ENCODE results near the gene CHRNA7.

CHRNA7 gene

GRCh38 chr15:32089851-32090359 lies 59.6 kb downstream of the CHRNA7 start:
- no peak for DNase-seq

DNA sequence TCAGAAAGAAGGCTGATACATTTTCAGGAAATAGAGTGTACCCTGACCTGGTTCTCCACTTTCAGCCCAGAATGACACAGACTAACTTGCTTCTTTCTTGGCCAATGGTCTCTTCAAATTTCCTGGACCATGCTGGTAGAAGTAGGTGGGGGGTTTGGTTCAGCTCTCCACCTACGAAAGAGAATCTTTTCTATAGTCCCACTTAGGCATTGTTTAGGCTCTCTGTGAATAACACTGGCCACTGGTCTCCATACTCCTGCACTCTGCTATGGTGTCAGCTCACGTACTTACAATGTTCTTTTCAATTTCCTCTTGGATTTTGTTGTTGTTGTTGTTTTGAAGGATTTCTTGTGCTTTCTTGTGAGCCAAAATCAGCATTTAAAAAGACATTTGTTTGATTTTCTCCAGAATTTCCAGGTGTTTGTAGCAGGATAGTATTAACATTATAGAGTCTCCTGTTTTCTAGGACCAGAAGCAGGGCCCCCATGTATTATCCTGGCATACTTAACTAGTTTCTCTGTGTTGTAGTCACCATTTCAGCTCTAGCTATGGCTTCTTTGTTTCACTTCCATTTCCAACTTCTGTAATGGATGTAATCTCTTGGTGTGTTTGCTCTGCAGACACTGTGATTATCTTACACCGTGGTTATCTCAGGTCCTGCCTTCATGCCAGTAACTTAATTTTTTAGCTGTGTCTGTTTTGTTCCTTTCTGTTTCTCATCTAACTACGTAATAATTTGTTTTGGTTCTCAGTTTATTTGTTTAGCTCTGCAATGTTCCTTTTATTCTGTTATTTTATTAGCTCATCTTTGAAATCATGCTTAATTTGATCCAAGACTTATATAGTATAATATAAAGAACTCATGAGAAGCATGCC lies 61.4 kb downstream of the CHRNA7 start:
- no peak for DNase-seq

DNA sequence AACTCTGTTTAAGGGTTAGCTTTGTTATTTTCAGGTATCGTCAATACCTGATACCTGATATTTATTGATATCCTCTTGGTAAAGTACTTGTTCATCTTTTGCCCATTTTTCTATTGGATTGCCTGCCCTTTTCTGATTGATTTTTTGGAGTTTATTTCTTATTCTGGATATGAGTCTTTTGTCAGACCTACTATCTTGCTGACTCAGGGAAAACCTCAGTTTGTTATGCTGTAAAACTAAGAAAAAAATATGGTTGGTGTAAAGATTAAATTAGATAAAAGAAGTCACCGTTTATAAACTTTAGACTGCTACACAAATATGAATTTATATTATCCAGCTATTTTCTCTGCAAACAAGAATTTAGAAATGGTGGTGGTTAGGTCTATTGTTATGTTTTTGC lies 65.9 kb downstream of the CHRNA7 start:
- DNase-seq: no peak

GRCh38 chr15:32096916-32097617 lies 66.8 kb downstream of the CHRNA7 start:
- no peak for DNase-seq

DNA sequence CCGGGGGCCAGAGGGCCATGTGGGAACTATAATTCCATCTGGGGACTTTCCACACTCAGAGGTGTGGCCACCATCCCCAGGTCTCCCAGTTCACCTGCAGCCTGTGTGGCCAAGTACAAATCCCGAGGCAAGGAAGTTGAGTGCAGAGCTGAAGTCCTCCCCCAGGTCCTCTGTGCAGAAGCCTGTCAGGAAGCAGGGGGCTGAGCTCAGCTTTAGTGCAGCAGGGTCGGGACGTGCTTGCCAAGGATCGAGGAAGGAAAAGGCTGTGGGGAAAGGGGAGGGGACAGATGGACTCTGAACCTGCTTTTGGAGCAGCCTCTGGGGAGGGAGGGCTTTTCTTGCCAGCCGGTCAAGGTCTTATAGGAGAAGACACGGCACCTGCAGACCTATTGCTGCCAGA lies 67.7 kb downstream of the CHRNA7 start:
- DNase-seq: no peak

DNA sequence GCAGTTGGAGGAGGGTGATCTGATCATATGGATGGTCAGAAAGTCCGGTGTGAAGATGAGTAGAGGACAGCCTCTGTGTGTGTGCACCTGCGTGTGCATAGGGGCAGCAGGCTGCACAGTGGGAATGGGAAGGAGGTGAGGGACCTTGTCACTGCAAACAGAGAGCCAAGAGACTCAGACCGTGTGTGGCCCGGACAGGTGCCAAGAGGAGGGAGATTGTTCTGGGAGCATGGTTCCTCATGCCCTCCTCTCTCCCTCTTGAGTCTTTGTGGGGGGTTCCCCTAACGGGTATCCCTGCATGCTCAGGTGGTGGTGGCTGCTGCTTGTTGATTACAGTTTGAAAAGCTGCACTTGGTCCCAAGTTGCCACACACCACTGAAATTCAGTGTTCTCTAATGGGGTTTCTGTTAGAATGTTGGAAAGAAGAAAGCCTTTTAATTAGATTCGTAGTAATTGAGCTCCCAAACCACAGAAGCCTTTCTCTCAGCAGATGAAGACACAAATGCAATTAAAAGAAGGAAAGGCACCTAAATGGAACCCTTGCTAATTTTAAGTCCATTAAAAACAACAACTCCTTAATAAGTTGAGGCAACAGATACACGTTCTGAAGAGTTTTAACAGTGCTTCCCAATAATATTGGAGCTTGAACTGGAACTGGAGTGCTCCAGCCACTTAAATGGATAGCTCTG lies 68.9 kb downstream of the CHRNA7 start:
- DNase-seq: no peak

GRCh38 chr15:32099956-32100684 lies 69.8 kb downstream of the CHRNA7 start:
- DNase-seq: no peak

DNA sequence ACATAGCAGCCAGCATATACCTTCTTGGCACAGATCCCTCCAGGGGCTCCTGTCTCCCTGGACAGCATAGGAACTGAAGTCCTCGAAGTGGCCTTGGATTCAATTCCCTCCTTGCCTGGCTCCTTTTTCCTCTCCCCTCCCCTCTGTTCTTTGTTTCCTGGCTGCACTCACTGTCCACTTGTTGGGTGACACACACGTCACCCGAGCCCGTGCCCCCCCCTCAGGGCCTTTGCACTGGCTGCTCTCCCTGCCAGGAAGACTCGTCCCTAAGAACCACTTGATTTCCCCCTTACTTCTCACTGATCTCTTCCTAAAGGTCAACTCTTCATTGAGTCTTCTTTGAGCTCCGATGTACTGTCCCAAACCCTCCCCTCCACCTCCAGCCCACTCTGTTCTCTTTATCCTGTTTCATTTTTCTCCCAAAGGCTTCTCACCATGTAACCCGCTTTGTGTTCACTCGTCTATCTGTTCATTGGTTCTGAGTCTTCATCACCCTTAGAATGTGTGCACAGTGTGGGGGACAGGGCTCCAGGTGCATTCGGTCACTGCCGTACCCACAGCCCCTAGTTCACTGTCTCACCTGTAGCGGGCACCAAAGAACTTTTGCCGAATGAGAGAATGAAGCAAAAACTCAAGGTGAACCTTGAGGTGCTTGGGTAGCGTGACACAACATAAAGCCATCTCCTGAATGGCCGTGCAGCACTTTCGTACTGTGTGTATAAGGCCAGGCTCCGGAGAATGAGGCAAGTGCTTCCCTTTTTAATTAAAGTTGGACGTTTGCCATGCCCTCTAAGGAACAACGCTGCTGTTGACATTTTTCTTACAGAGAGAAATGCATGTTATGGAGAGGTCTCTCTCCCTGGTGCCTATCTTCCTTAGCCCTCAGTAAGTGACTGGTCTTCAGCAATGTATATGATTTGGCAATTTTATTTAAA lies 74.0 kb downstream of the CHRNA7 start:
- DNase-seq: no peak

DNA sequence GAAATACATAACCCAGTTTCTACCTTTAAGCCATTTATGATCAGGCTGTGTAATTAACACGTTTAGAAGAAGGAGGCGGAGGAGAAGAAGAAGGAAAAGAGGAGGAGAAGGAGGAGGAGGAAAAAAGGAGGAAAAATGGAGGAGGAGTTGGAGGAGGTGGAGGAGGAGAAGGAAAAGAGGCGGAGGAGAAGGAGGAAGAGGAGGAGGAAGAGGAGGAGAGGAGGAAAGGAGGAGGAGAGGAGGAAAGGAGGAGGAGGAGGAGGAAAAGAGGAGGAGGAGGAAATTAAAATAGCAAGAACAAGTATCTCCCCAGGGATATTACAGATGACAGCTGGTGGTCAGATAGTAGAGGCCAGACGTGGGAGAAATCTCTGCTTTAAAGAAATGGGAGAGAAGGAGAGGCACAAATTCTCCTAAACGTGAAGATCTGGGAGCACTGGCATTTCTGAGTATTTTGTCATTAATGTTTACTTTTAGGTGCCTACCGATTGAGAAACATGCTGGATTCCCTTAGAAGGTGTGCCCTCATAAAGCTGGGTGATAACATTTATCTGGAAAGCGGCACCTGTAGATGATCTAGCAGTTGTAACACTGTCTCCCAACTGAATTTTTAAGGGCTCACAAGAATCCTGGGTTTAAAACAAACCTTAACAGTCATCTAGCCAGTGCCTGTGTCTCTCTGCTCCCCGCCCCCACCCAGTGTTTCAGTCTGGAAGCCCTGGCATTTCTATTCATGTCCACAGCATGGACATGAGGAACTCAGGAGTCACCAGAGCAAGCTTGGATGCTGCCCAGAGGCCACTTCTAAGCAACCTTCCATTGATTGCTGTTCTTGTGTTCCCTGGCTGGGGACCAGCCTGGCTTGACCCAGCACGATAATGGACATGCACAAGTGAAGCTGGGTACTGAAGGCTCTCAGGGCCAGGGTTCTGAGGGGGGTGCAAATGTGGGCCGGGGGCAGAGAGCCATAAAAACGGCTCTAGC lies 75.2 kb downstream of the CHRNA7 start:
- DNase-seq: no peak

- peak in 1 of 5 experiments; percentile 40 for DNase-seq
Observed at GRCh38 chr15:32106401-32107381, 76.4 kb downstream of the CHRNA7 start.

DNA sequence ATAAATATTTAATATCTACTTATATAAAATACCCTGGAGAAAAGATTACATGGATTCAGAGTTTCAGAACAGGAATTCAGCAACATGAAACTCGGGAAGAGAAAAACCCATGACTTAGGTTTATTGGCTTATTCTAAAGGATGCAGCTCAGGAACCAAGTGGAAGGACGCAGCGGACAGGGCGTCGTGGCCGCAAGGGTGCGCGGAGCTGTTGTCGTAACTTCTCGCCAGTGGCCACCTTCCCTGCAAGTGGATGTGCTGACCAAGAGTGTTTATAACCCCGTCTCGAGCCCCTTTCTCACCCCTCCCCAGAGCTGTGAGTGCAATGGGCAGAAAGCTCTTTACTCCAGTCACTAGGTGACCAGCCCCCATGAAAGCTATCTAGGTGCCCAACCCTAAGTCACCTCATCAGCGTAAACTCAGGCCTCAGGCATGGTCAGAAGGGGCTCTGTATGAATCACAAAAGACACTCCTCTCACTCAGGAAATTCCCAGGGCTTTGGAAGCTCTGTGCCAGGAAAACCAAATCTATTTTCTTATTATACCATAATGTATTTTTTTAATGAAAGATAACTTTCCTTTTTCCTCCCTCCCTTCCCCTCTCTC lies 77.3 kb downstream of the CHRNA7 start:
- DNase-seq: no peak

DNA sequence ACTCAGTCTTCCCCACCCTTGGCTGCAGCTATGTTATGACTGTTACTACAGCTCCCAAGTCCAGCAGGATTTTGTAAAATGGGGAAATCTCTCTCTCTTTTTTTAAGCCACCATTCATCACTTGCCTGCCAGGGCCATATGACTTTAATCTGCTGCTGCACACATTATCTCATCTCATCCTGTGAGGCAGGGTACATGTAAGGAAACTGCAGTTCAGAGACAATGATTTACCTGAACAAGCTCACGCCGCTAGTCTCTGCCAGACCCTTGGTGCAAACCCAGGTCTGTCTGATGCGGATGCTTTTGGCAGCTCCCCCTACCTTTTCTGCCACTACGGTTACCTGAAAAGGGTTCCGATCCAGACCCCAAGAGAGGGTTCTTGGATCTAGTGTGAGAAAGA lies 78.3 kb downstream of the CHRNA7 start:
- no peak for DNase-seq

DNA sequence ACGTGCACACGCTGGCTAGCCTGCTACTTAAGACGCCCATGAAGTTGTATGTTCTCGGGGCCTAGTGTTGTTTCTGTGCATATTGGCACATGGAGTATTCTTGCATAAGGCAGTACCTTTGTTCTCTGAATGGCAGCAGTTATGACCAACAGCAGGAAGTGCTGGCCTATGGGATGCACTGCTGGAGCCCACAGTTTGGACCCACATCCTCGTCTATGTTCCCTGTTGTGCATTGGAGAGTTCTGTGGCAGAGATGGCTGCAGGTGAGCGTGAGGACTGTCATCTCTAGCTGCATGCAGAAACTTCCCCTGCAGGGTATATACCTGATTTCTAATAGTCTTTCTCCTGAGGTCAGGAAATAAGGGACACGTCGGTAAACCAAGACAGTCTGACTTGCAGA lies 81.8 kb downstream of the CHRNA7 start:
- DNase-seq: no peak

GRCh38 chr15:32113224-32113623 lies 82.9 kb downstream of the CHRNA7 start:
- no peak for DNase-seq

DNA sequence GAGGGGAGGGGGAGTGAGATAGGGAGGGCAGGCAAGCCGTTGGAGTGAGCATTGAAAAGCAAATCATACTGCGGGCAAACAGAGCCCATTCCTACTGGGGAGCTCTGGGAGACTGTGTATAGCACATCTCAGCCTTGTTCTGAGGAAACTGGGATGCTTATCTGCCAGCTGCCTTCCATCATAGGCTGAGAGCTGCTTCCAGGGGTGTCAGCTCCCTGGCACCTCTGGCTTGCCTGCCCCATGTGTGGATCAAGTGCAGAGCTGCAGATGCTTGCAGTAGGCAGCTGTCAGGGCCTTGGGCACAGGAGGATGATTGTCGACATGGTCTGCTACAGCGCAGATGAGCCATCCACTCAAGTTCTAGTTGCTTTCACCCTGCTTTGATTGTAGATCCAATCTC lies 86.8 kb downstream of the CHRNA7 start:
- DNase-seq: no peak

- no peak for DNase-seq
Observed at GRCh38 chr15:32119286-32119685, 89.0 kb downstream of the CHRNA7 start.

- no peak for DNase-seq
Observed at GRCh38 chr15:32119694-32120330, 89.5 kb downstream of the CHRNA7 start.
